Gastrocnemius medialis (tissue), 4 donors: Measurements from ENCODE around the gene NFASC.

Source experiments
- POLR2A ChIP-seq, 2 donors: fragments of 450-650 bp; IDR thresholded peaks; one replicate each; pipeline ENCODE4 v1.6.1; 2017; ENCODE audit warnings: antibody characterized with exemption in 2 of 2, mild to moderate bottlenecking in 2 of 2, moderate library complexity in 2 of 2
- TF ChIP-seq, protein P1 (sequence below), 5 experiments: fragments of 450-650 bp in 3 of 5; fragments of 200-600 bp in 2 of 5; sonication (generic) in 2 of 5; IDR thresholded peaks in 4 of 5; conservative IDR thresholded peaks in 1 of 5; 1 replicate in 4 of 5; 2 replicates in 1 of 5; pipeline ENCODE4 v1.5.1; 2016 to 2019; ENCODE audit warnings: antibody characterized with exemption in 5 of 5, mild to moderate bottlenecking in 3 of 5, moderate library complexity in 3 of 5

DNA sequence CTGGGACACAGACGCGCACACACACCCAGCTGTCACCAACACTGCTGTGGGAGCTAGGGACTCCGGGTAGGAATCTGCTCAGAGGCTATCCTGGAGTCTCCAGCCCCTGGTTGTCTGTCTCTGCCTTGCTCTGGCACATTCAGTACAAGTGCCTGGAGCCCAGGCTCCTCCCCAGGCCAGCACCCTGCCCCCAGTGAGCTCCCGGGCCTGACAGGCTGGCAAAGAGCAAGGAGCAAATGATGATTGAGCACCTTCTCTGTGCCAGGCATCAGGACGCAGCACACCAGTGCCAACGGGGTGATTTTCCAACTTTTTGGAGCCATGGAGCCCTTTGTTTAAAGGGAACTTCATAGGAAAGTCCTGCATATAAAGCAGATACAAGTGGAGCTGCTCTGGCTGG, 178.8 kb downstream of the NFASC start:
- TF ChIP-seq POLR2A (IDR thresholded peaks at IDR 0.05) = no peak
- TF ChIP-seq, protein P1, sequence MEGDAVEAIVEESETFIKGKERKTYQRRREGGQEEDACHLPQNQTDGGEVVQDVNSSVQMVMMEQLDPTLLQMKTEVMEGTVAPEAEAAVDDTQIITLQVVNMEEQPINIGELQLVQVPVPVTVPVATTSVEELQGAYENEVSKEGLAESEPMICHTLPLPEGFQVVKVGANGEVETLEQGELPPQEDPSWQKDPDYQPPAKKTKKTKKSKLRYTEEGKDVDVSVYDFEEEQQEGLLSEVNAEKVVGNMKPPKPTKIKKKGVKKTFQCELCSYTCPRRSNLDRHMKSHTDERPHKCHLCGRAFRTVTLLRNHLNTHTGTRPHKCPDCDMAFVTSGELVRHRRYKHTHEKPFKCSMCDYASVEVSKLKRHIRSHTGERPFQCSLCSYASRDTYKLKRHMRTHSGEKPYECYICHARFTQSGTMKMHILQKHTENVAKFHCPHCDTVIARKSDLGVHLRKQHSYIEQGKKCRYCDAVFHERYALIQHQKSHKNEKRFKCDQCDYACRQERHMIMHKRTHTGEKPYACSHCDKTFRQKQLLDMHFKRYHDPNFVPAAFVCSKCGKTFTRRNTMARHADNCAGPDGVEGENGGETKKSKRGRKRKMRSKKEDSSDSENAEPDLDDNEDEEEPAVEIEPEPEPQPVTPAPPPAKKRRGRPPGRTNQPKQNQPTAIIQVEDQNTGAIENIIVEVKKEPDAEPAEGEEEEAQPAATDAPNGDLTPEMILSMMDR (IDR thresholded peaks at IDR 0.05 in 4 of 5, conservative IDR thresholded peaks at IDR 0.05 in 1 of 5) = no peak
